Vagina (tissue), 2 donors: ENCODE measurements around the gene SLFN13.

Experiments
- POLR2A ChIP-seq, 2 donors: fragments of 450-650 bp; IDR thresholded peaks; one replicate each; pipeline ENCODE4 v1.6.1; 2017; ENCODE audit warnings: antibody characterized with exemption in 2 of 2, mild to moderate bottlenecking in 2 of 2, moderate library complexity in 2 of 2
- TF ChIP-seq, protein P1 (sequence below), 3 experiments: fragments of 450-650 bp in 2 of 3; fragments of 200-600 bp in 1 of 3; sonication (generic) in 1 of 3; IDR thresholded peaks; one replicate each; pipeline ENCODE4 v1.5.1; 2017 to 2019; ENCODE audit warnings: antibody characterized with exemption in 3 of 3, mild to moderate bottlenecking in 2 of 3, moderate library complexity in 2 of 3

DNA sequence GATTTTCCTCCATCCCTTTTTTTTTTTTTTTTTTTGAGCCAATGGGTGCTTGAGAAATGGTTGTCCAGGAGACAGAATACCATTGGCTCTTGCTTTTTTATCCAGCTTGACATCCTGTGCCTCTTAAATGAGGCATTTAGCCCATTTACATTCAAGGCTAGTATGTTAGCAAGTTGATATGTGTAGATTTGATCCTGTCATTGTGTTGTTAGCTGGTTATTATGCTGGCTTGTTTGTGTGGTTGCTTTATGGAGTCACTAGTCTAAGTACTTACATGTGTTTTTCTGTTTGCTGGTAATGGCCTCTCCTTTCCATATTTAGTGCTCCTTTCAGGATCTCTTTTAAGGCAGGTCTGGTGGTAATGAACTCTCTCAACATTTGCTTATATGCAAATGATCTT is 61.1 kb downstream of the SLFN13 start:
- TF ChIP-seq, protein P1, sequence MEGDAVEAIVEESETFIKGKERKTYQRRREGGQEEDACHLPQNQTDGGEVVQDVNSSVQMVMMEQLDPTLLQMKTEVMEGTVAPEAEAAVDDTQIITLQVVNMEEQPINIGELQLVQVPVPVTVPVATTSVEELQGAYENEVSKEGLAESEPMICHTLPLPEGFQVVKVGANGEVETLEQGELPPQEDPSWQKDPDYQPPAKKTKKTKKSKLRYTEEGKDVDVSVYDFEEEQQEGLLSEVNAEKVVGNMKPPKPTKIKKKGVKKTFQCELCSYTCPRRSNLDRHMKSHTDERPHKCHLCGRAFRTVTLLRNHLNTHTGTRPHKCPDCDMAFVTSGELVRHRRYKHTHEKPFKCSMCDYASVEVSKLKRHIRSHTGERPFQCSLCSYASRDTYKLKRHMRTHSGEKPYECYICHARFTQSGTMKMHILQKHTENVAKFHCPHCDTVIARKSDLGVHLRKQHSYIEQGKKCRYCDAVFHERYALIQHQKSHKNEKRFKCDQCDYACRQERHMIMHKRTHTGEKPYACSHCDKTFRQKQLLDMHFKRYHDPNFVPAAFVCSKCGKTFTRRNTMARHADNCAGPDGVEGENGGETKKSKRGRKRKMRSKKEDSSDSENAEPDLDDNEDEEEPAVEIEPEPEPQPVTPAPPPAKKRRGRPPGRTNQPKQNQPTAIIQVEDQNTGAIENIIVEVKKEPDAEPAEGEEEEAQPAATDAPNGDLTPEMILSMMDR (IDR thresholded peaks at IDR 0.05) = no peak
- TF ChIP-seq POLR2A (IDR thresholded peaks at IDR 0.05) = no peak
